GM12878 (cell line): ENCODE measurements around the gene DLX3. TPM values are rescaled to one million over a fixed set of nuclear protein-coding genes. Genes with fewer than 3 reads are reported as not detected.

Experiments
- ATAC-seq: fragments of 200-7000 bp; cut with Tn5 transposase; 3 replicates; pipeline ENCODE4 v1.9.1; 2020; ENCODE audit warnings: mild to moderate bottlenecking, moderate library complexity
- BruUV-seq: library from RNA; stranded (reverse); fragments of 400-500 nt; replicated peaks from 2 replicates; lab custom pipeline; 2021; lab: Mats Ljungman, UMichigan
- CTCF ChIA-PET: fragments of 300-600 bp; sonication (Branson Sonifier 250); formaldehyde crosslinking; extraction: SDS; loops from one replicate; lab custom pipeline; 2021; ENCODE audit warnings: inconsistent platforms; lab: Yijun Ruan, JAX
- POLR2A ChIA-PET: fragments of 350-600 bp; formaldehyde crosslinking; extraction: SDS; loops from one replicate; lab custom pipeline; 2021; ENCODE audit warnings: inconsistent platforms; lab: Charles Lee
- RAD21 ChIA-PET: fragments of 300-600 bp; sonication (Branson Sonifier 250); formaldehyde crosslinking; loops from one replicate; lab custom pipeline; 2023; ENCODE audit warnings: antibody characterized with exemption; ENCODE audit not compliant: unreplicated experiment; lab: Charles Lee
- SMC1A ChIA-PET: fragments of 300-600 bp; sonication (Branson Sonifier 250); formaldehyde crosslinking; loops from one replicate; lab custom pipeline; 2023; ENCODE audit not compliant: unreplicated experiment, uncharacterized antibody; lab: Charles Lee
- DNase-seq: peaks from one replicate; pipeline ENCODE4 v3.0.0-alpha.2; 2011; ENCODE audit warnings: low read depth, low spot score
- FAIRE-seq: peaks from 3 replicates; lab custom pipeline; 2011; peaks lifted over from hg19 to GRCh38; lab: Jason Lieb, UNC
- H2AFZ ChIP-seq: 2 replicates; pipeline ENCODE4 v1.6.0; 2011; ENCODE audit warnings: low read depth, low read length, control low read depth; ENCODE audit not compliant: control insufficient read depth
- H3K27ac ChIP-seq: 2 replicates; pipeline ENCODE4 v1.5.1; 2011; ENCODE audit warnings: control low read depth; ENCODE audit not compliant: control insufficient read depth, insufficient read depth
- H3K27me3 ChIP-seq, 2 experiments: replicated peaks in 1 of 2; 2 replicates each; pipeline versions ENCODE4 v1.6.0 to v1.6.1; 2011; ENCODE audit warnings: low read length in 1 of 2; ENCODE audit not compliant: control insufficient read depth in 2 of 2, insufficient read depth in 2 of 2
- H3K36me3 ChIP-seq, 2 experiments: 2 replicates each; pipeline ENCODE4 v1.5.1; 2011; ENCODE audit warnings: low read length in 1 of 2; ENCODE audit not compliant: control insufficient read depth in 2 of 2, insufficient read depth in 2 of 2
- H3K4me1 ChIP-seq: 2 replicates; pipeline ENCODE4 v1.6.1; 2011; ENCODE audit warnings: mild to moderate bottlenecking, low read length, moderate library complexity, mixed read lengths; ENCODE audit not compliant: control insufficient read depth, insufficient read depth
- H3K4me2 ChIP-seq: 2 replicates; pipeline ENCODE4 v1.6.0; 2011; ENCODE audit warnings: control low read depth; ENCODE audit not compliant: control insufficient read depth, insufficient read depth
- H3K4me3 ChIP-seq: fragments of 200-600 bp; sonication (generic); 2 replicates; pipeline ENCODE4 v1.5.1; 2016
- H3K79me2 ChIP-seq: 2 replicates; pipeline ENCODE4 v1.6.0; 2011; ENCODE audit warnings: low read length; ENCODE audit not compliant: control insufficient read depth, insufficient read depth
- H3K9ac ChIP-seq: 2 replicates; pipeline ENCODE4 v1.8.0; 2011; ENCODE audit warnings: low read length, control low read depth, mixed read lengths; ENCODE audit not compliant: control insufficient read depth, insufficient read depth
- H3K9me3 ChIP-seq: replicated peaks from 3 replicates; pipeline ENCODE4 v1.5.1; 2011; ENCODE audit warnings: mild to moderate bottlenecking, low read length; ENCODE audit not compliant: control insufficient read depth, insufficient read depth
- H4K20me1 ChIP-seq: 2 replicates; pipeline ENCODE4 v1.6.0; 2011; ENCODE audit not compliant: control insufficient read depth, insufficient read depth
- BCLAF1 ChIP-seq: fragments of 450-650 bp; IDR thresholded peaks from 2 replicates; pipeline ENCODE4 v1.6.1; 2017; ENCODE audit warnings: antibody characterized with exemption, mild to moderate bottlenecking, moderate library complexity
- NKRF ChIP-seq: fragments of 450-650 bp; conservative IDR thresholded peaks from 2 replicates; pipeline ENCODE4 v1.6.1; 2017; ENCODE audit warnings: mild to moderate bottlenecking, moderate library complexity
- PBX3 ChIP-seq: IDR thresholded peaks from 2 replicates; pipeline ENCODE4 v1.6.1; 2011; ENCODE audit warnings: mild to moderate bottlenecking, low read depth, low read length, moderate library complexity; ENCODE audit not compliant: insufficient replicate concordance
- SIN3A ChIP-seq: IDR thresholded peaks from 2 replicates; pipeline ENCODE4 v1.6.1; 2012; ENCODE audit warnings: low read depth, low read length, improper control_type of control experiment
- SMAD1 ChIP-seq: fragments of 450-650 bp; IDR thresholded peaks from 2 replicates; pipeline ENCODE4 v1.6.1; 2018; ENCODE audit warnings: mild to moderate bottlenecking, low read depth; ENCODE audit not compliant: partially characterized antibody
- ZZZ3 ChIP-seq: IDR thresholded peaks from 2 replicates; pipeline ENCODE4 v1.6.1; 2011; ENCODE audit warnings: low read depth; ENCODE audit not compliant: control insufficient read depth, insufficient read length
- WGBS: methylation state at CpG from one replicate; pipeline ENCODE4 v1.1.6; 2016; ENCODE audit warnings: low lambda C conversion rate; ENCODE audit not compliant: insufficient replicate concordance, insufficient coverage; ENCODE audit errors: missing lambda C conversion rate; 5-methylcytosine and 5-hydroxymethylcytosine counted together
- in situ Hi-C: fragments of 300-500 bp; cut with MboI; formaldehyde crosslinking; loops from 9 replicates; pipeline ENCODE4 v1.14.3; 2018; ENCODE audit warnings: mixed read lengths
- intact Hi-C: fragments of 100-400 bp; cut with micrococcal nuclease; formaldehyde crosslinking; loops from one replicate; pipeline ENCODE4 v1.14.2; 2022; ENCODE audit not compliant: unreplicated experiment
- polyA plus RNA-seq, 11 experiments: library from polyadenylated mRNA; depleted of rRNA in 4 of 11; unstranded in 6 of 11; stranded (reverse) in 5 of 11; fragments of >200 nt; fragmentation: Nextera tagmentation in 4 of 11; fragmentation: Illumina TruSeq in 1 of 11; extraction: Ambion mirVana in 4 of 11; extraction: Trizol in 1 of 11; gene quantifications; 1 replicate in 1 of 11; 2 replicates in 10 of 11; pipeline versions ENCODE4 v1.2.1 to v1.2.3, GENCODE V29; 2011 to 2016; ENCODE audit warnings: inconsistent platforms in 2 of 11, missing spikeins in 2 of 11, low read depth in 1 of 11
- total RNA-seq, 4 experiments: library from RNA; depleted of rRNA in 3 of 4; stranded (reverse); fragments of >200 nt in 3 of 4; fragmentation: Illumina TruSeq in 1 of 4; extraction: Trizol in 1 of 4; gene quantifications; 2 replicates each; pipeline versions ENCODE4 v1.2.1 to v1.2.3, GENCODE V29; 2013 to 2021

Gene DLX3
- total and polyA plus RNA-seq, 10 of the 15 experiments (the other 5 are each of a cell fraction or from before 2014, with no cell fraction given), result not detected

GRCh38 chr17:50003911-50004310, 8.9 kb upstream of the DLX3 start:
- SMC1A ChIA-PET, result interaction anchor here (0.8 kb wide), 1 partner anchor 154 kb away, joined by 3 read pairs; no protein-coding TSS in a partner anchor
- POLR2A ChIA-PET, result no interaction called here
- FAIRE-seq (no peak), DNase-seq (no peak), ATAC-seq (no peak)
- Histone ChIP-seq H3K79me2 (no peaks in the 10 kb centered on the region), H3K9me3 (no peaks in the 10 kb centered on the region), H3K27ac (no peak overlapping the region), H3K4me3 (no peak overlapping the region), H2AFZ (no peak overlapping the region), H3K36me3 (no peaks in the 10 kb centered on the region), H3K4me2 (no peak overlapping the region), H3K27me3 (no peaks in the 10 kb centered on the region), H3K4me1 (peaks cover 7% of the 10 kb centered on the region), H3K9ac (no peak overlapping the region), H4K20me1 (no peaks in the 10 kb centered on the region)
- no peak for TF ChIP-seq SMAD1
- TF ChIP-seq NKRF, result no peak
- no peak for TF ChIP-seq ZZZ3
- TF ChIP-seq BCLAF1, result no peak
- TF ChIP-seq PBX3, result no peak
- TF ChIP-seq SIN3A, result no peak
- intact Hi-C loops (no loop called here), in situ Hi-C loops (loop anchor here (5.0 kb wide), 1 partner anchor 142 kb away; no protein-coding TSS in a partner anchor)
- WGBS, result 61% methylated on average over 4 of the region's 4 CpGs
- CTCF ChIA-PET, result interaction anchor here (1.9 to 9.3 kb wide), 2 partner anchors 90 to 126 kb away, joined by 8 to 105 read pairs; no protein-coding TSS in a partner anchor
- no TSS peak for BruUV-seq
- RAD21 ChIA-PET, result interaction anchor here (0.5 to 0.7 kb wide), 3 partner anchors 14 to 90 kb away, joined by 3 read pairs; no protein-coding TSS in a partner anchor
